SU-DHL-6 (cell line): ENCODE measurements around the gene GPR15.

ENCODE experiments used
- CTCF ChIP-seq: fragments of 200-600 bp; sonication (generic); IDR thresholded peaks from one replicate; pipeline ENCODE4 v1.5.1; 2017; ENCODE audit warnings: antibody characterized with exemption, mild to moderate bottlenecking, low read length, moderate library complexity; ENCODE audit not compliant: insufficient read depth, poor library complexity, severe bottlenecking
- EZH2phosphoT487 ChIP-seq: fragments of 200-600 bp; sonication (generic), shearing (Covaris generic); conservative IDR thresholded peaks from 2 replicates; pipeline ENCODE4 v1.6.1; 2018; ENCODE audit warnings: mild to moderate bottlenecking, antibody characterized with exemption, low read length, moderate library complexity, mixed read lengths

GRCh38 chr3:98521897-98522543 is 9.8 kb upstream of the GPR15 start:
- TF ChIP-seq CTCF: no peak
- TF ChIP-seq EZH2phosphoT487: no peak
